NCI-H2081 (cell line): ENCODE data around the gene PRIMA1.

Experiments
- DNase-seq, 2 experiments: peaks; one replicate each; lab custom pipeline; 2025; lab: John Stamatoyannopoulos, UW

The PRIMA1 gene

GRCh38 chr14:93731753-93732152, 56.5 kb downstream of the PRIMA1 start:
- no peak for DNase-seq

- no peak for DNase-seq
Observed at GRCh38 chr14:93729993-93730392, 58.3 kb downstream of the PRIMA1 start.

GRCh38 chr14:93728651-93729016, 59.7 kb downstream of the PRIMA1 start:
- no peak for DNase-seq

GRCh38 chr14:93727917-93728650, 60.2 kb downstream of the PRIMA1 start:
- DNase-seq, result no peak

- DNase-seq, result no peak
Observed at GRCh38 chr14:93727039-93727740, 61.1 kb downstream of the PRIMA1 start.

GRCh38 chr14:93725993-93726392, 62.3 kb downstream of the PRIMA1 start:
- no peak for DNase-seq

- DNase-seq, result no peak
Observed at GRCh38 chr14:93725002-93725582, 63.2 kb downstream of the PRIMA1 start.

- DNase-seq, result no peak
Observed at GRCh38 chr14:93723001-93723400, 65.3 kb downstream of the PRIMA1 start.

- no peak for DNase-seq
Observed at GRCh38 chr14:93720981-93721483, 67.3 kb downstream of the PRIMA1 start.

- DNase-seq, result no peak
Observed at GRCh38 chr14:93720076-93720815, 68.0 kb downstream of the PRIMA1 start.

GRCh38 chr14:93719256-93719655, 69.0 kb downstream of the PRIMA1 start:
- no peak for DNase-seq

- DNase-seq, result no peak
Observed at GRCh38 chr14:93717668-93718320, 70.5 kb downstream of the PRIMA1 start.

GRCh38 chr14:93716746-93717667, 71.3 kb downstream of the PRIMA1 start:
- no peak for DNase-seq

- DNase-seq, result no peak
Observed at GRCh38 chr14:93716002-93716745, 72.1 kb downstream of the PRIMA1 start.

GRCh38 chr14:93715279-93715927, 72.9 kb downstream of the PRIMA1 start:
- no peak for DNase-seq

GRCh38 chr14:93714605-93715004, 73.7 kb downstream of the PRIMA1 start:
- DNase-seq, result no peak

GRCh38 chr14:93713726-93714405, 74.4 kb downstream of the PRIMA1 start:
- no peak for DNase-seq

GRCh38 chr14:93712838-93713724, 75.2 kb downstream of the PRIMA1 start:
- DNase-seq, result no peak
